H9 (cell line): ENCODE measurements around the gene HOXA4. TPM values are rescaled to one million over a fixed set of nuclear protein-coding genes. Genes with fewer than 3 reads are reported as not detected.
A peak's percentile ranks its signal among the peaks of the same experiment; 100 is the strongest.

Source experiments
- DNase-seq: peaks from one replicate; pipeline ENCODE4 v3.0.0-alpha.2; 2017
- H2AFZ ChIP-seq: one replicate; pipeline ENCODE4 v1.6.1; 2013; ENCODE audit warnings: mild to moderate bottlenecking, low read length, control low read depth, moderate library complexity
- H2AK5ac ChIP-seq: 2 replicates; pipeline ENCODE4 v1.6.1; 2013; ENCODE audit warnings: low read length, control low read depth, mixed read lengths; ENCODE audit not compliant: insufficient read length
- H2BK120ac ChIP-seq: one replicate; pipeline ENCODE4 v1.6.1; 2013; ENCODE audit warnings: low read depth, mild to moderate bottlenecking, low read length, control low read depth, inconsistent platforms; ENCODE audit not compliant: poor library complexity, severe bottlenecking
- H2BK12ac ChIP-seq: 2 replicates; pipeline ENCODE4 v1.6.1; 2013; ENCODE audit warnings: low read length, control low read depth, mixed read lengths, low read depth; ENCODE audit not compliant: insufficient read length
- H2BK15ac ChIP-seq: 2 replicates; pipeline ENCODE4 v1.6.1; 2013; ENCODE audit warnings: low read depth, low read length, control low read depth
- H2BK20ac ChIP-seq: one replicate; pipeline ENCODE4 v1.6.1; 2013; ENCODE audit warnings: low read depth, mild to moderate bottlenecking, low read length, control low read depth, inconsistent platforms; ENCODE audit not compliant: poor library complexity, severe bottlenecking
- H2BK5ac ChIP-seq: 2 replicates; pipeline ENCODE4 v1.6.1; 2013; ENCODE audit warnings: low read length, control low read depth, mixed read lengths; ENCODE audit not compliant: insufficient read length
- H3K14ac ChIP-seq: 2 replicates; pipeline ENCODE4 v1.6.1; 2013; ENCODE audit warnings: low read length, control low read depth; ENCODE audit not compliant: insufficient read depth
- H3K18ac ChIP-seq: 2 replicates; pipeline ENCODE4 v1.6.1; 2013; ENCODE audit warnings: low read depth, mild to moderate bottlenecking, mixed read lengths, low read length, control low read depth; ENCODE audit not compliant: insufficient read length
- H3K23ac ChIP-seq: 2 replicates; pipeline ENCODE4 v1.6.1; 2013; ENCODE audit warnings: low read length, control low read depth, mixed read lengths, low read depth; ENCODE audit not compliant: insufficient read length
- H3K23me2 ChIP-seq: 2 replicates; pipeline ENCODE4 v1.6.1; 2013; ENCODE audit warnings: low read depth, mild to moderate bottlenecking, mixed read lengths, low read length, control low read depth; ENCODE audit not compliant: insufficient read length, poor library complexity, severe bottlenecking
- H3K27ac ChIP-seq: 2 replicates; pipeline ENCODE4 v1.5.1; 2013; ENCODE audit warnings: low read length, control low read depth, mixed read lengths, low read depth; ENCODE audit not compliant: insufficient read length
- H3K27me3 ChIP-seq: 2 replicates; pipeline ENCODE4 v1.6.1; 2013; ENCODE audit warnings: low read length, control low read depth, inconsistent platforms; ENCODE audit not compliant: insufficient read depth
- H3K4ac ChIP-seq: 2 replicates; pipeline ENCODE4 v1.6.1; 2013; ENCODE audit warnings: low read depth, mild to moderate bottlenecking, control low read depth, inconsistent platforms, low read length, moderate library complexity
- H3K4me1 ChIP-seq: 2 replicates; pipeline ENCODE4 v1.6.1; 2013; ENCODE audit warnings: low read length, control low read depth, inconsistent platforms; ENCODE audit not compliant: insufficient read depth
- H3K4me2 ChIP-seq: 2 replicates; pipeline ENCODE4 v1.6.1; 2013; ENCODE audit warnings: low read length, control low read depth, mixed read lengths; ENCODE audit not compliant: insufficient read length, insufficient read depth
- H3K56ac ChIP-seq: 2 replicates; pipeline ENCODE4 v1.6.1; 2013; ENCODE audit warnings: low read depth, mild to moderate bottlenecking, mixed read lengths, low read length, control low read depth; ENCODE audit not compliant: insufficient read length
- H3K79me1 ChIP-seq: 2 replicates; pipeline ENCODE4 v1.6.1; 2013; ENCODE audit warnings: low read depth, mild to moderate bottlenecking, moderate library complexity, low read length, control low read depth, inconsistent platforms; ENCODE audit not compliant: insufficient read depth, poor library complexity, severe bottlenecking
- H3K79me2 ChIP-seq: 2 replicates; pipeline ENCODE4 v1.6.1; 2013; ENCODE audit warnings: low read length, control low read depth, inconsistent platforms; ENCODE audit not compliant: insufficient read depth
- H3K9ac ChIP-seq: 2 replicates; pipeline ENCODE4 v1.6.1; 2013; ENCODE audit warnings: low read length, control low read depth, mixed read lengths; ENCODE audit not compliant: insufficient read length; ENCODE audit errors: extremely low read depth
- H3K9me3 ChIP-seq: one replicate; pipeline ENCODE4 v1.6.1; 2013; ENCODE audit warnings: low read depth, low read length, inconsistent platforms; ENCODE audit not compliant: control insufficient read depth
- H3T11ph ChIP-seq: one replicate; pipeline ENCODE4 v1.6.1; 2013; ENCODE audit warnings: mild to moderate bottlenecking, low read length, control low read depth, inconsistent platforms
- H4K20me1 ChIP-seq: one replicate; pipeline ENCODE4 v1.6.1; 2013; ENCODE audit not compliant: control insufficient read depth, insufficient read length, insufficient read depth
- H4K5ac ChIP-seq: 2 replicates; pipeline ENCODE4 v1.6.1; 2013; ENCODE audit warnings: low read depth, mild to moderate bottlenecking, mixed read lengths, low read length, control low read depth; ENCODE audit not compliant: insufficient read length
- H4K8ac ChIP-seq: replicated peaks from 2 replicates; pipeline ENCODE4 v1.6.1; 2013; ENCODE audit warnings: low read length, control low read depth, mixed read lengths, low read depth; ENCODE audit not compliant: insufficient read length
- H4K91ac ChIP-seq: 2 replicates; pipeline ENCODE4 v1.6.1; 2013; ENCODE audit warnings: low read depth, mild to moderate bottlenecking, moderate library complexity, mixed read lengths, low read length, control low read depth; ENCODE audit not compliant: insufficient read length
- H3K27ac Mint-ChIP-seq, 3 experiments: 2 replicates in 2 of 3; 3 replicates in 1 of 3; pipeline ENCODE4 v1.8.0; 2020 to 2021; ENCODE audit warnings: mixed read lengths in 3 of 3, mild to moderate bottlenecking in 1 of 3, moderate library complexity in 1 of 3
- H3K27me3 Mint-ChIP-seq: 2 replicates; pipeline ENCODE4 v1.8.0; 2021; ENCODE audit warnings: low read depth, mild to moderate bottlenecking, moderate library complexity, mixed read lengths
- H3K36me3 Mint-ChIP-seq, 3 experiments: 2 replicates in 2 of 3; 3 replicates in 1 of 3; pipeline ENCODE4 v1.8.0; 2020 to 2021; ENCODE audit warnings: low read depth in 3 of 3, mixed read lengths in 3 of 3; ENCODE audit not compliant: insufficient read depth in 1 of 3
- H3K4me1 Mint-ChIP-seq, 2 experiments: 2 replicates each; pipeline ENCODE4 v1.8.0; 2020; ENCODE audit warnings: mixed read lengths in 2 of 2
- H3K4me3 Mint-ChIP-seq, 2 experiments: 2 replicates in 1 of 2; 3 replicates in 1 of 2; pipeline ENCODE4 v1.8.0; 2020 to 2021; ENCODE audit warnings: mild to moderate bottlenecking in 2 of 2, mixed read lengths in 2 of 2, moderate library complexity in 1 of 2
- H3K9me3 Mint-ChIP-seq, 2 experiments: 2 replicates in 1 of 2; 3 replicates in 1 of 2; pipeline ENCODE4 v1.8.0; 2020; ENCODE audit warnings: mild to moderate bottlenecking in 2 of 2, mixed read lengths in 2 of 2, moderate library complexity in 1 of 2
- CTCF ChIP-seq: fragments of 200-600 bp; sonication (generic); conservative IDR thresholded peaks from 3 replicates; pipeline ENCODE4 v1.8.0; 2021; ENCODE audit warnings: antibody characterized with exemption, mild to moderate bottlenecking
- WGBS: extraction: QIAGEN DNeasy Blood & Tissue Kit; methylation state at CpG from one replicate; pipeline ENCODE4 v1.1.7; 2013; ENCODE audit warnings: missing lambda C conversion rate, low lambda C conversion rate, mixed read lengths; ENCODE audit not compliant: insufficient read length; ENCODE audit errors: extremely low coverage; 5-methylcytosine and 5-hydroxymethylcytosine counted together
- total RNA-seq: library from RNA; stranded (reverse); gene quantifications from 2 replicates; pipeline ENCODE4 v1.2.1, GENCODE V29; 2021

Gene HOXA4
- total RNA-seq, 1 experiment from 2014 or later = not detected

- Histone ChIP-seq H2AK5ac (no peak overlapping the region), H3K56ac (no peak overlapping the region), H3K18ac (no peak overlapping the region), H3K9me3 (no peaks in the 10 kb centered on the region), H3K79me1 (no peaks in the 10 kb centered on the region), H4K91ac (no peak overlapping the region), H3K27me3 (peaks cover 99% of the 10 kb centered on the region), H2BK5ac (no peak overlapping the region), H4K5ac (no peak overlapping the region), H3K4me2 (no peak overlapping the region), H2BK12ac (no peak overlapping the region), H4K20me1 (no peaks in the 10 kb centered on the region), H3K4ac (no peak overlapping the region), H3K14ac (no peak overlapping the region), H2BK15ac (no peak overlapping the region; the same call in 1 of the 2 replicates), H2AFZ (no peak overlapping the region), H3K4me1 (no peaks in the 10 kb centered on the region), H3K79me2 (no peaks in the 10 kb centered on the region), H3T11ph (no peak overlapping the region), H3K9ac (no peak overlapping the region), H3K27ac (no peak overlapping the region), H2BK120ac (no peak overlapping the region), H3K23ac (no peak overlapping the region), H3K23me2 (no peaks in the 10 kb centered on the region), H4K8ac (no peak overlapping the region), H2BK20ac (no peak overlapping the region)
- peaks cover 3 to 9% of the 10 kb centered on the region in 2 experiments for H3K4me1 Mint-ChIP-seq
- no peak for TF ChIP-seq CTCF
- WGBS = no CpG with 5 or more reads among the region's 40 CpGs
- peak; percentile 55 for DNase-seq
- no peak overlapping the region for H3K4me3 Mint-ChIP-seq
- H3K9me3 Mint-ChIP-seq = peaks cover 6 to 23% of the 10 kb centered on the region in 2 experiments; a peak in 4 of 5 replicates
- H3K36me3 Mint-ChIP-seq = no peaks in the 10 kb centered on the region; a peak in 2 of 7 replicates
- no peak overlapping the region for H3K27ac Mint-ChIP-seq
- H3K27me3 Mint-ChIP-seq = peaks cover 98% of the 10 kb centered on the region
These were observed 45.3 kb upstream of the HOXA4 start for GRCh38 chr7:27175626-27176523.
